Stimulated activated effector memory CD8-positive, alpha-beta T cell treated with anti-CD3 and anti-CD28 coated beads, Interleukin-12 subunit alpha, Interleukin-12 subunit beta, amount 100 ng/mL, for 72 hours (primary cell): ENCODE results near the gene FUT1.
"Not testable (repeated sequence)": the region's sequence is repeated elsewhere in the genome, so short reads cannot be mapped to it uniquely, and the experiment has no call there.

Experiments
- ATAC-seq: fragments of 150-1000 bp; cut with Tn5 transposase; 2 replicates; pipeline ENCODE4 v1.10.0; 2021
- DNase-seq, 2 donors: peaks; one replicate each; pipeline ENCODE4 v3.0.0; 2021 to 2022; ENCODE audit warnings: low spot score in 2 of 2
- H3K27ac Mint-ChIP-seq: one replicate; pipeline ENCODE4 v1.8.0; 2022; ENCODE audit warnings: mild to moderate bottlenecking, mixed read lengths
- H3K36me3 Mint-ChIP-seq: one replicate; pipeline ENCODE4 v1.8.0; 2022; ENCODE audit warnings: mild to moderate bottlenecking, mixed read lengths
- H3K4me1 Mint-ChIP-seq: one replicate; pipeline ENCODE4 v1.8.0; 2022; ENCODE audit warnings: mixed read lengths
- H3K4me3 Mint-ChIP-seq: one replicate; pipeline ENCODE4 v1.8.0; 2022; ENCODE audit warnings: mild to moderate bottlenecking, mixed read lengths
- H3K9me3 Mint-ChIP-seq: one replicate; pipeline ENCODE4 v1.8.0; 2022; ENCODE audit warnings: mixed read lengths

FUT1 gene

DNA sequence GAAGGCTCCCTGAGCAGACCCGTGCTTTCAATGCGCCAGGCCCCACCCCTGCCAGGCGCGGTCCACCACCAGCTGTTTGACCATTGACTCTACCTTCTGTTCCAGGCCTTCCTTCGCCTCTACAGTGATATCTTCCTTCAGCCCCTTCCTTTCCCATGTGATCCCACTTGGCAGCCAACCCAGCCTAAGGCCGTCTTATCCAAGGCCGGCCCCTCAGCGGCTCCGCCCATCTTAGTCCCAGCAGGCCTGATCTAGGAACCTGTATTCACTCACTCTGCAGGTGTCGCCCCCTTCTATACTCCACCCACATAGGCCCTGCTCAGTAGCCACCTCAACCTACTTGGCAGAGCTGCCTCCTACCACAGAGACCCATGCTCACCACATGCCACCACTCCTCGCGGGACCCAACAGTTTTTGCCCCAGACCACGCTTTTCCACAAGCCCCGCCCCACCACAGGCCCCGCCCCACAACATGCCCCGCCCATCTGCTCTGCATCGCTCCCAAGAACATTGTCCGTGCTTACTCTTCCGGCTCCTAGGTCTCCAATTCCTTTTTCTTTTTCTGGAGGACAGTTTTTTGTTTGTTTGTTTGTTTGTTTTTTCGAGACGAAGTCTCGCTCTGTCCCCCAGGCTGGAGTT lies 15.0 kb downstream of the FUT1 start:
- ATAC-seq (no peak), DNase-seq (no peak)

DNA sequence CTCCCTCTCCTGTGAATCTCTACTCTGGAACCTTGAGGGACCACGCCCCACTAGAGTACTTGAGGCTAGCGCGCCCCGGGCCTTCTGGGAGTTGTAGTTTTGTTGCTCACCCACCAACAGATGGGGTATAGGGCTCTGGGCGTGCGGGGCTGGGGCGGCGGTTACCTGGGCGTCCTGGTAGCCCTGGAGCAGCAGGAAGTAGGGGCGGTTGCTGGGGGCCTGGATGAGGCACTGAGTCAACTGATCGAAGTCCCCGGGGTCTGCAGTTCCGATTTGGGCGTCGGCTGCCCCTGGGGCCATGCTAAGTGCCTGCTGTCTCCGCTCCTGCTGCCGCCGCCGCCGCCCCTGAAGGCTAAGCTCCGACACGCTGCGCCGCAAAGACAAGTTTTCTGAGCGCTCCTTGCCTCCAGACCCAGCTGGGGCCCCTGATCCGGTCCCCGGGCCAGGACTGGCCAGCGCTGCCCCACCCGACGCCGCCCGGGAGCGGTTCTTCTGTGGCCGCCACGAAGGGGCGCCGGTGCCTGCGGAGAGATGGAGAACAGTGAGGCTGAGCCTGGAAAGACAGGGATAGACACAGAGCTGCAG lies 17.3 kb downstream of the FUT1 start:
- no peak for ATAC-seq
- H3K36me3 Mint-ChIP-seq: no peaks in the 10 kb centered on the region
- H3K4me3 Mint-ChIP-seq: no peak overlapping the region
- H3K4me1 Mint-ChIP-seq: peaks cover 11% of the 10 kb centered on the region
- no peak overlapping the region for H3K27ac Mint-ChIP-seq
- DNase-seq: no peak
- H3K9me3 Mint-ChIP-seq: no peaks in the 10 kb centered on the region

More for the DNA sequence above, 15.0 kb downstream of the FUT1 start:
- no peak overlapping the region for H3K4me3 Mint-ChIP-seq
- no peaks in the 10 kb centered on the region for H3K9me3 Mint-ChIP-seq
- H3K4me1 Mint-ChIP-seq: peaks cover 11% of the 10 kb centered on the region
- no peak overlapping the region for H3K27ac Mint-ChIP-seq
- H3K36me3 Mint-ChIP-seq: no peaks in the 10 kb centered on the region

DNA sequence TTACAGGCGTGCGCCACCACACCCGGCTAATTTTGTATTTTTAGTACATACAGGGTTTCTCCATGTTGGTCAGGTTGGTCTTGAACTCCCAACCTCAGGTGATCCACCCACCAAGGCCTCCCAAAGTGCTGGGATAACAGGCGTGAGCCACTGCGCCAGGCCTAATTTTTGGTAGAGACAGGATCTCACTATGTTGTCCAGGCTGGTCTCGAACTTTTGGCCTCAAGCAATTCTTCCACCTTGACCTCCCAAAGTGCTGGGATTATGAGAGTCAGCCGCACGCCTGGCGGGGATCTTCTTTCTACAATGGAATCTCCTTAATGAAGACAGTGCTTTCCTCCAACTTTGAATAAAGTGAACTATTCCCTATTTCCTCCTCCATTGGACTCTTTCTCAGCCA lies 17.8 kb downstream of the FUT1 start:
- Mint-ChIP-seq H3K36me3 (no peaks in the 10 kb centered on the region), H3K27ac (no peak overlapping the region), H3K9me3 (no peaks in the 10 kb centered on the region), H3K4me1 (peaks cover 6% of the 10 kb centered on the region), H3K4me3 (no peak overlapping the region)
- ATAC-seq (no peak), DNase-seq (no peak)

- Mint-ChIP-seq H3K27ac (no peak overlapping the region), H3K4me1 (peaks cover 5% of the 10 kb centered on the region), H3K4me3 (no peak overlapping the region), H3K36me3 (no peaks in the 10 kb centered on the region), H3K9me3 (peaks cover 2% of the 10 kb centered on the region)
- no peak for ATAC-seq
- no peak for DNase-seq
These were observed 21.0 kb downstream of the FUT1 start for GRCh38 chr19:48731452-48731851.

GRCh38 chr19:48728911-48729664 lies 23.4 kb downstream of the FUT1 start:
- Mint-ChIP-seq H3K36me3 (no peaks in the 10 kb centered on the region), H3K4me3 (no peak overlapping the region), H3K4me1 (peaks cover 22% of the 10 kb centered on the region), H3K9me3 (peaks cover 15% of the 10 kb centered on the region), H3K27ac (no peak overlapping the region)
- DNase-seq (no peak), ATAC-seq (no peak)

DNA sequence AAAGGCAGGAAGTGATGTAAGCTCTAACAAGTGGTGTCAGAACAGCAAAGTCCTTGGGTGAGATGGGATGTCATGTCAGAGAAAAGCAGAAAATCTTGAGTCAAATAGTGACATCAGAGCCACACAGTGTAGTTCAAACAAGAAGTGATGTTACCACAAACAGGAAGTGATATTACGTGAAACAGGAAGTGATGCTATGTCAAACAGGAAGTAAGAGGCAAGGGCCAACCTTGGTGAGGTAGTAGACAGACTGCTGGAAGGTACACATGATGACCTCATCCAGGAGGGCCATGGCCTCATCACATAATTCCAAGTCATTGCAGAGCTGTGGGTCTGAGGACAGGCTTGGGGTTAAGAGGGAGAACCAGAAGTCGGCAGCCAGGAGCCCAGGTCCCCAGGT lies 25.9 kb downstream of the FUT1 start:
- DNase-seq (no peak), ATAC-seq (peak; percentile 61)
- H3K9me3 Mint-ChIP-seq: peaks cover 15% of the 10 kb centered on the region
- H3K36me3 Mint-ChIP-seq: no peaks in the 10 kb centered on the region
- no peak overlapping the region for H3K4me3 Mint-ChIP-seq
- peaks cover 22% of the 10 kb centered on the region for H3K4me1 Mint-ChIP-seq
- no peak overlapping the region for H3K27ac Mint-ChIP-seq

GRCh38 chr19:48724796-48725753 lies 27.4 kb downstream of the FUT1 start:
- no peak overlapping the region for H3K4me3 Mint-ChIP-seq
- no peak for DNase-seq

GRCh38 chr19:48722196-48722708 lies 30.2 kb downstream of the FUT1 start:
- H3K9me3 Mint-ChIP-seq: peaks cover 15% of the 10 kb centered on the region
- no peak for DNase-seq
- peaks cover 33% of the 10 kb centered on the region for H3K4me1 Mint-ChIP-seq
- no peak overlapping the region for H3K27ac Mint-ChIP-seq
- no peak for ATAC-seq
- H3K36me3 Mint-ChIP-seq: peaks cover 6% of the 10 kb centered on the region
- H3K4me3 Mint-ChIP-seq: no peak overlapping the region

More at GRCh38 chr19:48724796-48725753, 27.4 kb downstream of the FUT1 start:
- Mint-ChIP-seq H3K36me3 (peaks cover 6% of the 10 kb centered on the region), H3K27ac (peak overlapping the region; percentile 89), H3K4me1 (peaks cover 33% of the 10 kb centered on the region), H3K9me3 (peaks cover 15% of the 10 kb centered on the region)
- ATAC-seq: peak; percentile 52

DNA sequence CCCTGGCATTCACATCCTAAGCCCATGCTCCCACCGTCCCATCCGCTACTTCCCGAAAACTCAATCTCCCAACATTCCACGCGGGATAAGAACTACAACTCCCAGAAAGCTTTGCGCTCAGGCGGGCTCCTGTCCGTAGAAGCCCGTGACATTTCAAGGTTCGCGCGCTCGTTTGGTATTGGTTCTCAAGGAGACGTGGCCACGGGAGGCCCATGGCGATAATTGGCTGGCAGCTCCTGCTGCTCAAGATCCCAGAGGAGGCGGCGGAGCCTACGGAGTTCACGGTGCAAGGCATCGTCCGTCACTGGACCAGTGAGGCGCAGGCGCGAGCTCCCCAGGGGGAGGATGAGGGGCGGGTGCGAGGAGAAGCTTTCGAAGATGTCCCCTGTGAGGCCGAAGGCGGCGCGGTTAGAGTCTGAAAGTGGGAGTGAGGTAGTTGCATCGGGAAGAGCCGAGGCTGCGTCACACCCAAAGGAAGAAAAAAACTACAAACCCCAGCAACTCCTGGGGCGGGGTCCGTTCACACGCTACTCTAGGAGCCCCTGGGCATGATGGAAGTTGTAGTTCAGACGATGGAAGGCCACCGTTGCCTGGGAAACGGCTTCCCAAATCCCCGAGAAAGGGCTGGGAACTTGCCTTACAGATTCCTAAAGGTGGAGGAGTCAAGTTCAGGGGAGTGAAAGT lies 31.7 kb downstream of the FUT1 start:
- Mint-ChIP-seq H3K27ac (peak overlapping the region; percentile 96), H3K4me3 (peak overlapping the region; percentile 86), H3K4me1 (peaks cover 24% of the 10 kb centered on the region), H3K36me3 (peaks cover 6% of the 10 kb centered on the region), H3K9me3 (peaks cover 10% of the 10 kb centered on the region)
- DNase-seq: peak; percentile 80 to 95
- ATAC-seq: peak; percentile 95

- peak overlapping the region; percentile 96 for H3K27ac Mint-ChIP-seq
- H3K4me3 Mint-ChIP-seq: peak overlapping the region; percentile 86
- H3K9me3 Mint-ChIP-seq: peaks cover 6% of the 10 kb centered on the region
- peaks cover 21% of the 10 kb centered on the region for H3K4me1 Mint-ChIP-seq
- peaks cover 6% of the 10 kb centered on the region for H3K36me3 Mint-ChIP-seq
- peak; percentile 2 for ATAC-seq
- no peak for DNase-seq
These were observed 32.2 kb downstream of the FUT1 start for GRCh38 chr19:48720251-48720612.

GRCh38 chr19:48719263-48720171 lies 32.9 kb downstream of the FUT1 start, which contains the start of gene MAMSTR:
Gene MAMSTR (minus strand): TSS chr19:48719725. CDS start chr19:48719031, 694 bp downstream.
- H3K4me1 Mint-ChIP-seq: peaks cover 21% of the 10 kb centered on the region
- H3K27ac Mint-ChIP-seq: peak within 1 kb of the TSS; percentile 96
- DNase-seq: no peak
- peak within 1 kb of the TSS; percentile 86 for H3K4me3 Mint-ChIP-seq
- H3K36me3 Mint-ChIP-seq: peaks cover 6% of the 10 kb centered on the region
- no peak for ATAC-seq
- H3K9me3 Mint-ChIP-seq: no peaks in the 10 kb centered on the region

DNA sequence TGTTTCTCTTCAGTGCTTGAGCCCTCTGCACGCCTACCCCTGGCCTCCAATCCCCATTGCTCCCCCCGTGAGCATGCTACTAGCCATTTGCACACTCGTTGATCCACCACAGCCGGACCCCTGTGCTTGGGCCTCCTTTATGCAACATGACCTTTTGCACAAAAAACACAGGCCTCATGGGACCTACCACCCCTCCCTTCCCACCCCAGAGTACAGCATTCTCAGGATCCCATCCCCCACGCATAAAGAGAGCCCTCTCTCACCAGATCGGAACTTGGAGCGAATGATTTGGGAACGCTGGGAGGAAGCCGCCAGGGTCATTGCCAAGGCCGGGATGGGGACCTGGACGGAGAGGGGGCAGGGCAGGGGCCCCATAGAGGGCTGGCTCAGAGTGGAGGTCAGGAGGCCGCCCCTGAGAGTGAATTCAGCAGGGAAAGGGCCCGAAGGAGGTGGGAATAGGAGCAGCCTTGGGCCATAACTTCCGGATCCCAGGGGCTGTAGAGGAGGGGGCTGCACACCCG lies 33.7 kb downstream of the FUT1 start:
- Mint-ChIP-seq H3K9me3 (no peaks in the 10 kb centered on the region), H3K4me3 (no peak overlapping the region), H3K36me3 (peaks cover 6% of the 10 kb centered on the region), H3K4me1 (peaks cover 23% of the 10 kb centered on the region), H3K27ac (peak overlapping the region; percentile 50)
- ATAC-seq: no peak
- no peak for DNase-seq

GRCh38 chr19:48718106-48718505 lies 34.3 kb downstream of the FUT1 start:
- H3K36me3 Mint-ChIP-seq, DNase-seq, H3K27ac Mint-ChIP-seq, H3K4me3 Mint-ChIP-seq, ATAC-seq, H3K9me3 Mint-ChIP-seq: not testable (repeated sequence)
- peaks cover 29% of the 10 kb centered on the region for H3K4me1 Mint-ChIP-seq
